HepG2 (cell line): ENCODE measurements around the gene PCYT2. TPM values are rescaled to one million over a fixed set of nuclear protein-coding genes. Genes with fewer than 3 reads are reported as not detected.

Source experiments
- CBX1 ChIP-seq: IDR thresholded peaks from one replicate; pipeline ENCODE4 v1.6.1; 2016; ENCODE audit warnings: antibody characterized with exemption, low read depth
- CREM ChIP-seq, 2 experiments: sonication (generic) in 1 of 2; formaldehyde crosslinking in 1 of 2; IDR thresholded peaks; 2 replicates each; pipeline versions ENCODE4 v1.4.0 to v1.6.1; 2016 to 2020; ENCODE audit warnings: antibody characterized with exemption in 1 of 2, mild to moderate bottlenecking in 1 of 2, missing genetic modification reagents in 1 of 2
- FOXJ3 ChIP-seq: sonication (generic); formaldehyde crosslinking; IDR thresholded peaks from 2 replicates; pipeline ENCODE4 v1.4.0; 2020; ENCODE audit warnings: missing genetic modification reagents, mild to moderate bottlenecking, borderline replicate concordance
- MTF2 ChIP-seq: sonication (generic); formaldehyde crosslinking; IDR thresholded peaks from 2 replicates; pipeline ENCODE4 v1.5.0; 2020; ENCODE audit warnings: missing genetic modification reagents, borderline replicate concordance
- SRSF1 ChIP-seq: fragments of 200-400 bp; formaldehyde crosslinking; optimal IDR thresholded peaks from 2 replicates; pipeline ENCODE3; 2017; ENCODE audit warnings: mild to moderate bottlenecking, low read depth, low read length, moderate library complexity
- TAF1 ChIP-seq: sonication (generic); formaldehyde crosslinking; IDR thresholded peaks from 2 replicates; pipeline ENCODE4 v1.4.0; 2020; ENCODE audit warnings: missing genetic modification reagents
- U2AF2 ChIP-seq: fragments of 200-400 bp; formaldehyde crosslinking; IDR thresholded peaks from 2 replicates; pipeline ENCODE4 v1.6.1; 2017; ENCODE audit warnings: low read depth, mild to moderate bottlenecking, low read length
- ZNF670 ChIP-seq: sonication (generic); formaldehyde crosslinking; IDR thresholded peaks from 2 replicates; pipeline ENCODE4 v1.8.0; 2022; ENCODE audit warnings: mild to moderate bottlenecking, missing genetic modification reagents, borderline replicate concordance
- ZNF678 ChIP-seq: sonication (generic); formaldehyde crosslinking; IDR thresholded peaks from 2 replicates; pipeline ENCODE4 v1.4.0; 2020; ENCODE audit warnings: mild to moderate bottlenecking, missing genetic modification reagents
- polyA plus RNA-seq, 8 experiments: library from polyadenylated mRNA; depleted of rRNA in 3 of 8; stranded (reverse) in 7 of 8; unstranded in 1 of 8; fragments of >200 nt; fragmentation: Illumina TruSeq in 4 of 8; extraction: Trizol in 4 of 8; gene quantifications; 2 replicates each; pipeline versions ENCODE4 v1.2.1 to v1.2.3, GENCODE V29; 2011 to 2016; ENCODE audit warnings: low read depth in 4 of 8, missing spikeins in 1 of 8, mixed read lengths in 1 of 8; ENCODE audit not compliant: insufficient read depth in 1 of 8
- total RNA-seq, 5 experiments: library from RNA; depleted of rRNA; stranded (reverse); fragments of >200 nt; fragmentation: Illumina TruSeq; extraction: Trizol; gene quantifications; 2 replicates each; pipeline ENCODE4 v1.2.3, GENCODE V29; 2016; ENCODE audit warnings: low read depth in 1 of 5
- TF ChIP-seq, protein P1 (sequence below): sonication (generic); formaldehyde crosslinking; IDR thresholded peaks from 2 replicates; pipeline ENCODE4 v1.4.0; 2020; ENCODE audit warnings: mild to moderate bottlenecking, missing genetic modification reagents
- TF ChIP-seq, protein P2 (sequence below): sonication (generic); formaldehyde crosslinking; IDR thresholded peaks from 2 replicates; pipeline ENCODE4 v1.5.1; 2020; ENCODE audit warnings: mild to moderate bottlenecking, missing genetic modification reagents, borderline replicate concordance
- TF ChIP-seq, protein P3 (sequence below): sonication (generic); formaldehyde crosslinking; IDR thresholded peaks from 2 replicates; pipeline ENCODE4 v1.9.0; 2022; ENCODE audit warnings: low read depth, missing genetic modification reagents
- TF ChIP-seq, protein P4 (sequence below): sonication (generic); formaldehyde crosslinking; IDR thresholded peaks from 2 replicates; pipeline ENCODE4 v1.5.0; 2020; ENCODE audit warnings: missing genetic modification reagents
- TF ChIP-seq, protein P5 (sequence below): sonication (generic); formaldehyde crosslinking; IDR thresholded peaks from 2 replicates; pipeline ENCODE4 v1.4.0; 2020; ENCODE audit warnings: missing genetic modification reagents

The PCYT2 gene
- total and polyA plus RNA-seq, 2 of the 13 experiments (the other 11 are each of a cell fraction or from before 2014, with no cell fraction given): 147 to 297 TPM

DNA sequence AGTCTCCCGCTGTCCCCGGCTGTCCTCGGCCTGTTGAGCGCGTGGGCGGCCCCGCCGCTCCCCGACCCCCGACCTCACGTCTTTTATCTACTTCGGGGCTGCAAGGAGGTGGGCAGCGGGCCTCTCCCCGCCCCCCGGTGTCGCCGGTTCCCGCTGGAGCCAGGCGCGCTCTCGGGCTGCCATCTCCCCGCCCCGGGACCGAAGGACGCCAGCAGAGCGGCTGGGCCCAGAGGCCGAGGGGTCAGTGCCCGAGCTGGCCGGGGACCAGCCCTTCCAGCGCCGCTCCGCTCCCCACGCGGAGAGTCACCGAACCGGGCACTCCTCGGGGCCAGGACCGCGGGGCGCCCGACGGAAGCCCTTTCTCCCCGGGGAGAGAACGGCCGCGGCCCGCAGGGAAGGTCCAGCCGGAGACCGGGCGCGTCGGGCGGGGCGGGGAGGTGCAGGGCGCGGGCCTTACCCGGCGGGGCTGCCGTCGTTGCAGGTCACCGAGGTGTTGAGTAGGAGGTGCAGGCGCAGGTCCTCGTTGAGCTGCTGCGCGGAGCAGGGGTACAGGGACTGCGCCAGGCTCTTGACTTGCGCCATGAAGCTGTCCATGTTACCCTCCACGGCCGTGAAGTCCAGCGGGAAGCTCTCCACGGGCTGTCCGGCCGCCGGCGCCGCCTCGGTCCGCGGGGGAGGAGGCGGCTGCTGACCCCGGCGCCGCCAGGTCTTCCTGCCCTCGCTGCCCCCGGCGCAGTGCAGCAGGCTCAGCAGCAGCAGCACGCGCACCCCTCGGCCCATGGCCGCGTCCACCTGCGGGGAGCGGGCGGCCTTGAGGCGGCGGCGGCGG is 49.1 kb upstream of the PCYT2 start (continued):
- TF ChIP-seq, protein P1, sequence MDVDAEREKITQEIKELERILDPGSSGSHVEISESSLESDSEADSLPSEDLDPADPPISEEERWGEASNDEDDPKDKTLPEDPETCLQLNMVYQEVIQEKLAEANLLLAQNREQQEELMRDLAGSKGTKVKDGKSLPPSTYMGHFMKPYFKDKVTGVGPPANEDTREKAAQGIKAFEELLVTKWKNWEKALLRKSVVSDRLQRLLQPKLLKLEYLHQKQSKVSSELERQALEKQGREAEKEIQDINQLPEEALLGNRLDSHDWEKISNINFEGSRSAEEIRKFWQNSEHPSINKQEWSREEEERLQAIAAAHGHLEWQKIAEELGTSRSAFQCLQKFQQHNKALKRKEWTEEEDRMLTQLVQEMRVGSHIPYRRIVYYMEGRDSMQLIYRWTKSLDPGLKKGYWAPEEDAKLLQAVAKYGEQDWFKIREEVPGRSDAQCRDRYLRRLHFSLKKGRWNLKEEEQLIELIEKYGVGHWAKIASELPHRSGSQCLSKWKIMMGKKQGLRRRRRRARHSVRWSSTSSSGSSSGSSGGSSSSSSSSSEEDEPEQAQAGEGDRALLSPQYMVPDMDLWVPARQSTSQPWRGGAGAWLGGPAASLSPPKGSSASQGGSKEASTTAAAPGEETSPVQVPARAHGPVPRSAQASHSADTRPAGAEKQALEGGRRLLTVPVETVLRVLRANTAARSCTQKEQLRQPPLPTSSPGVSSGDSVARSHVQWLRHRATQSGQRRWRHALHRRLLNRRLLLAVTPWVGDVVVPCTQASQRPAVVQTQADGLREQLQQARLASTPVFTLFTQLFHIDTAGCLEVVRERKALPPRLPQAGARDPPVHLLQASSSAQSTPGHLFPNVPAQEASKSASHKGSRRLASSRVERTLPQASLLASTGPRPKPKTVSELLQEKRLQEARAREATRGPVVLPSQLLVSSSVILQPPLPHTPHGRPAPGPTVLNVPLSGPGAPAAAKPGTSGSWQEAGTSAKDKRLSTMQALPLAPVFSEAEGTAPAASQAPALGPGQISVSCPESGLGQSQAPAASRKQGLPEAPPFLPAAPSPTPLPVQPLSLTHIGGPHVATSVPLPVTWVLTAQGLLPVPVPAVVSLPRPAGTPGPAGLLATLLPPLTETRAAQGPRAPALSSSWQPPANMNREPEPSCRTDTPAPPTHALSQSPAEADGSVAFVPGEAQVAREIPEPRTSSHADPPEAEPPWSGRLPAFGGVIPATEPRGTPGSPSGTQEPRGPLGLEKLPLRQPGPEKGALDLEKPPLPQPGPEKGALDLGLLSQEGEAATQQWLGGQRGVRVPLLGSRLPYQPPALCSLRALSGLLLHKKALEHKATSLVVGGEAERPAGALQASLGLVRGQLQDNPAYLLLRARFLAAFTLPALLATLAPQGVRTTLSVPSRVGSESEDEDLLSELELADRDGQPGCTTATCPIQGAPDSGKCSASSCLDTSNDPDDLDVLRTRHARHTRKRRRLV: no peak
- TF ChIP-seq, protein P2, sequence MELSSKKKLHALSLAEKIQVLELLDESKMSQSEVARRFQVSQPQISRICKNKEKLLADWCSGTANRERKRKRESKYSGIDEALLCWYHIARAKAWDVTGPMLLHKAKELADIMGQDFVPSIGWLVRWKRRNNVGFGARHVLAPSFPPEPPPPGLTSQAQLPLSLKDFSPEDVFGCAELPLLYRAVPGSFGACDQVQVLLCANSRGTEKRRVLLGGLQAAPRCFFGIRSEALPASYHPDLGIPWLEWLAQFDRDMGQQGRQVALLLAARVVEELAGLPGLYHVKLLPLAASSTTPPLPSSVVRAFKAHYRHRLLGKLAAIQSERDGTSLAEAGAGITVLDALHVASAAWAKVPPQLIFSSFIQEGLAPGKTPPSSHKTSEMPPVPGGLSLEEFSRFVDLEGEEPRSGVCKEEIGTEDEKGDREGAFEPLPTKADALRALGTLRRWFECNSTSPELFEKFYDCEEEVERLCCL: no peak
- TF ChIP-seq FOXJ3 (CRISPR knock-in tag): no peak
- peak; percentile 71; the same call in 1 of the 2 replicates for TF ChIP-seq TAF1 (CRISPR knock-in tag)
- no peak for TF ChIP-seq CBX1
- TF ChIP-seq, protein P3, sequence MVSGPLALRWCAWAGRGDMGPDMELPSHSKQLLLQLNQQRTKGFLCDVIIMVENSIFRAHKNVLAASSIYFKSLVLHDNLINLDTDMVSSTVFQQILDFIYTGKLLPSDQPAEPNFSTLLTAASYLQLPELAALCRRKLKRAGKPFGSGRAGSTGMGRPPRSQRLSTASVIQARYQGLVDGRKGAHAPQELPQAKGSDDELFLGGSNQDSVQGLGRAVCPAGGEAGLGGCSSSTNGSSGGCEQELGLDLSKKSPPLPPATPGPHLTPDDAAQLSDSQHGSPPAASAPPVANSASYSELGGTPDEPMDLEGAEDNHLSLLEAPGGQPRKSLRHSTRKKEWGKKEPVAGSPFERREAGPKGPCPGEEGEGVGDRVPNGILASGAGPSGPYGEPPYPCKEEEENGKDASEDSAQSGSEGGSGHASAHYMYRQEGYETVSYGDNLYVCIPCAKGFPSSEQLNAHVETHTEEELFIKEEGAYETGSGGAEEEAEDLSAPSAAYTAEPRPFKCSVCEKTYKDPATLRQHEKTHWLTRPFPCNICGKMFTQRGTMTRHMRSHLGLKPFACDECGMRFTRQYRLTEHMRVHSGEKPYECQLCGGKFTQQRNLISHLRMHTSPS (CRISPR knock-in tag): peak; percentile 46; the same call in 1 of the 2 replicates
- TF ChIP-seq U2AF2: no peak
- TF ChIP-seq ZNF670 (CRISPR knock-in tag): peak; percentile 11; the same call in 1 of the 2 replicates
- TF ChIP-seq, protein P4, sequence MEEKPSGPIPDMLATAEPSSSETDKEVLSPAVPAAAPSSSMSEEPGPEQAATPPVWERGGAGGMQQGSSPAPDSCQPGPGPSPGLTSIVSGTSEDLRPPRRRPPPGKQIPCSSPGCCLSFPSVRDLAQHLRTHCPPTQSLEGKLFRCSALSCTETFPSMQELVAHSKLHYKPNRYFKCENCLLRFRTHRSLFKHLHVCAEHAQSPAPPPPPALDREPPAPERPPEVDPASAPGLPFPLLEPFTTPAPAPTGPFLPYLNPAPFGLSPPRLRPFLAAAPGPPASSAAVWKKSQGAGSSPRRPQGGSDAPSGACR (CRISPR knock-in tag): 0 out of 2 replicates have a peak, but pooled peaks have one; percentile 68
- 0 out of 2 replicates have a peak, but pooled peaks have one; percentile 31 for TF ChIP-seq ZNF678 (CRISPR knock-in tag)
- peak; percentile 0 for TF ChIP-seq SRSF1
- TF ChIP-seq, protein P5, sequence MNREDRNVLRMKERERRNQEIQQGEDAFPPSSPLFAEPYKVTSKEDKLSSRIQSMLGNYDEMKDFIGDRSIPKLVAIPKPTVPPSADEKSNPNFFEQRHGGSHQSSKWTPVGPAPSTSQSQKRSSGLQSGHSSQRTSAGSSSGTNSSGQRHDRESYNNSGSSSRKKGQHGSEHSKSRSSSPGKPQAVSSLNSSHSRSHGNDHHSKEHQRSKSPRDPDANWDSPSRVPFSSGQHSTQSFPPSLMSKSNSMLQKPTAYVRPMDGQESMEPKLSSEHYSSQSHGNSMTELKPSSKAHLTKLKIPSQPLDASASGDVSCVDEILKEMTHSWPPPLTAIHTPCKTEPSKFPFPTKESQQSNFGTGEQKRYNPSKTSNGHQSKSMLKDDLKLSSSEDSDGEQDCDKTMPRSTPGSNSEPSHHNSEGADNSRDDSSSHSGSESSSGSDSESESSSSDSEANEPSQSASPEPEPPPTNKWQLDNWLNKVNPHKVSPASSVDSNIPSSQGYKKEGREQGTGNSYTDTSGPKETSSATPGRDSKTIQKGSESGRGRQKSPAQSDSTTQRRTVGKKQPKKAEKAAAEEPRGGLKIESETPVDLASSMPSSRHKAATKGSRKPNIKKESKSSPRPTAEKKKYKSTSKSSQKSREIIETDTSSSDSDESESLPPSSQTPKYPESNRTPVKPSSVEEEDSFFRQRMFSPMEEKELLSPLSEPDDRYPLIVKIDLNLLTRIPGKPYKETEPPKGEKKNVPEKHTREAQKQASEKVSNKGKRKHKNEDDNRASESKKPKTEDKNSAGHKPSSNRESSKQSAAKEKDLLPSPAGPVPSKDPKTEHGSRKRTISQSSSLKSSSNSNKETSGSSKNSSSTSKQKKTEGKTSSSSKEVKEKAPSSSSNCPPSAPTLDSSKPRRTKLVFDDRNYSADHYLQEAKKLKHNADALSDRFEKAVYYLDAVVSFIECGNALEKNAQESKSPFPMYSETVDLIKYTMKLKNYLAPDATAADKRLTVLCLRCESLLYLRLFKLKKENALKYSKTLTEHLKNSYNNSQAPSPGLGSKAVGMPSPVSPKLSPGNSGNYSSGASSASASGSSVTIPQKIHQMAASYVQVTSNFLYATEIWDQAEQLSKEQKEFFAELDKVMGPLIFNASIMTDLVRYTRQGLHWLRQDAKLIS (CRISPR knock-in tag): peak; percentile 96
- TF ChIP-seq MTF2 (CRISPR knock-in tag): 0 out of 2 replicates have a peak, but pooled peaks have one; percentile 69
- no peak for TF ChIP-seq CREM (IDR thresholded peaks at IDR 0.05)
- no peak for TF ChIP-seq CREM (CRISPR knock-in tag; IDR thresholded peaks at IDR 0.05)
